Type B pancreatic cell (in vitro differentiated cells): ENCODE measurements around the gene IGF2BP2. TPM values are rescaled to one million over a fixed set of nuclear protein-coding genes. Genes with fewer than 3 reads are reported as not detected.

Source experiments
- DNase-seq: peaks from one replicate; pipeline ENCODE4 v3.0.0; 2021; ENCODE audit warnings: mixed read lengths; ENCODE audit not compliant: unreplicated experiment; ENCODE audit errors: extremely low spot score
- H3K27ac Mint-ChIP-seq: 2 replicates; pipeline ENCODE4 v1.8.0; 2021; ENCODE audit warnings: mild to moderate bottlenecking, mixed read lengths
- H3K27me3 Mint-ChIP-seq: 2 replicates; pipeline ENCODE4 v1.8.0; 2021; ENCODE audit warnings: mixed read lengths
- H3K36me3 Mint-ChIP-seq: 2 replicates; pipeline ENCODE4 v1.8.0; 2021; ENCODE audit warnings: mixed read lengths
- H3K4me1 Mint-ChIP-seq: one replicate; pipeline ENCODE4 v1.8.0; 2021; ENCODE audit warnings: mixed read lengths; ENCODE audit not compliant: unreplicated experiment
- H3K4me3 Mint-ChIP-seq: 2 replicates; pipeline ENCODE4 v1.8.0; 2021; ENCODE audit warnings: mild to moderate bottlenecking, mixed read lengths
- H3K9me3 Mint-ChIP-seq: 2 replicates; pipeline ENCODE4 v1.8.0; 2021; ENCODE audit warnings: mixed read lengths
- CTCF ChIP-seq: fragments of 200-600 bp; sonication (generic); conservative IDR thresholded peaks from 2 replicates; pipeline ENCODE4 v1.5.0; 2021; ENCODE audit warnings: antibody characterized with exemption, mild to moderate bottlenecking
- total RNA-seq: library from RNA; stranded (reverse); gene quantifications from 2 replicates; pipeline ENCODE4 v1.2.1, GENCODE V29; 2021; ENCODE audit warnings: low replicate concordance

IGF2BP2 gene
- total RNA-seq, 1 donor from 2014 or later, result 140 TPM

GRCh38 chr3:185630182-185630622 lies 194.6 kb downstream of the IGF2BP2 start:
- H3K27me3 Mint-ChIP-seq, result no peaks in the 10 kb centered on the region
- peaks cover 10% of the 10 kb centered on the region for H3K36me3 Mint-ChIP-seq
- H3K4me3 Mint-ChIP-seq, result no peak overlapping the region
- no peaks in the 10 kb centered on the region for H3K9me3 Mint-ChIP-seq
- peak overlapping the region; percentile 73 for H3K27ac Mint-ChIP-seq
- no peak for TF ChIP-seq CTCF
- no peak for DNase-seq
- H3K4me1 Mint-ChIP-seq, result no peaks in the 10 kb centered on the region

DNA sequence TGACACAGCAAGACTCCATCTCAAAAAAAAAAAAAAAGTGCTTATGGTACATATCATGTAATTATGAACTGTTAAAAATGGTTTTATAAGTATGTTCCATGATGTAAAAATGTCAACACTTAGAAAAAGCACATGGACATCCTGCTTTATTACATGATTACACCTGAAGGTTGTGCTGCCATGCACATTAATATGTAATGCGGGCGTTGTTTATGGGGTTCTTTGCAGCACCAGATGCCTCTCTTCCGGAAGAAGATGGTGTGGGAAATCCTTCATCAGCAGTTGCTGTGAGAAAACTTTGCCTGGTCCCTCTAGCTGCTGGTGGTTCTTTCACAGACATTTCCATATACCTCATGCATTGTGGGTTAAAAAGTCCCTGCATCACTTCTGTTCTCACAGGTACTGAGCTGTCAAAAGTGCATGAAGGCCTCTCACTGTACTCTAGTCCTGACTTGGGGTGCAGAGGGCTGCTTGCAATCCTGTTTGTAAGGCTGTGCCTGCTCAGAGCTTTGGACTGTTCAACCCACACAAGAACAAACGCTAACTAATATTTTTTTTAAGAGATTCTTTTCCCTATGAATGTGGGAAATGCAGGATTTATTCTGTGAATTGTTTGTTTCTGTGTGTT lies 195.2 kb downstream of the IGF2BP2 start:
- H3K27me3 Mint-ChIP-seq, result no peaks in the 10 kb centered on the region

GRCh38 chr3:185625784-185626183 lies 199.1 kb downstream of the IGF2BP2 start:
- Mint-ChIP-seq H3K9me3 (no peaks in the 10 kb centered on the region), H3K4me1 (no peaks in the 10 kb centered on the region), H3K4me3 (no peak overlapping the region), H3K36me3 (peaks cover 19% of the 10 kb centered on the region), H3K27me3 (no peaks in the 10 kb centered on the region), H3K27ac (no peak overlapping the region)
- TF ChIP-seq CTCF, result no peak
- DNase-seq, result no peak

More for the DNA sequence above, 195.2 kb downstream of the IGF2BP2 start:
- Mint-ChIP-seq H3K9me3 (no peaks in the 10 kb centered on the region), H3K27ac (peak overlapping the region; percentile 73), H3K4me3 (no peak overlapping the region), H3K36me3 (peaks cover 14% of the 10 kb centered on the region), H3K4me1 (no peaks in the 10 kb centered on the region)
- no peak for DNase-seq
- TF ChIP-seq CTCF, result no peak

- no peak for DNase-seq
- Mint-ChIP-seq H3K4me3 (no peak overlapping the region), H3K36me3 (peaks cover 18% of the 10 kb centered on the region), H3K4me1 (no peaks in the 10 kb centered on the region), H3K9me3 (no peaks in the 10 kb centered on the region), H3K27me3 (no peaks in the 10 kb centered on the region), H3K27ac (no peak overlapping the region)
- TF ChIP-seq CTCF, result no peak
These were observed 200.7 kb downstream of the IGF2BP2 start for GRCh38 chr3:185623939-185624665.

DNA sequence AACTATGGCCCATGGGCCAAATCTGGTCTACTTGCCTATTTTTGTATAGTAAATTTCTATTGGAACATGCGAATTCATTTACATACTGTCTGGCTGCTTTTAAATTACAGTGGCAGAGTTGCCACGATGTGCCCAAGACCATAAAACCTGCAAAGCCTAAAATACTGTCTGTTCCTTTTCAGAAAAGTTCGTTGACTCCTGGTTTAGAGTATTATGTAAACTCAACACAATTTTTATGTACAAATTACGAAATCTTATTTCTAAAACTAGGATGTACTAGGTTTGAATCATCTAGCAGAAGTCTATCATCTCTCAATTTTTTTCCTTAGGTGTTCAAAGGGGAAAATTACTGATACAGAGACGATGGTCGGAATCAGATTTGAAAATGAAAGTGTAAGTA lies 211.8 kb downstream of the IGF2BP2 start:
- no peak for DNase-seq
- Mint-ChIP-seq H3K36me3 (peaks cover 33% of the 10 kb centered on the region), H3K27ac (no peak overlapping the region), H3K4me1 (no peaks in the 10 kb centered on the region), H3K9me3 (no peaks in the 10 kb centered on the region), H3K4me3 (no peak overlapping the region), H3K27me3 (no peaks in the 10 kb centered on the region)
- no peak for TF ChIP-seq CTCF
